Muscle of back (tissue), 11 donors: ENCODE measurements around the gene SEC63. TPM values are rescaled to one million over a fixed set of nuclear protein-coding genes. Genes with fewer than 3 reads are reported as not detected.
"Not testable (repeated sequence)": the region's sequence is repeated elsewhere in the genome, so short reads cannot be mapped to it uniquely, and the experiment has no call there.

Experiments used
- DNase-seq, 3 donors: peaks; one replicate each; pipeline versions ENCODE4 v3.0.0 to v3.0.0-alpha.2; 2013
- polyA plus RNA-seq, 10 donors: library from polyadenylated mRNA; unstranded; fragments of 120-200 nt; gene quantifications; one replicate each; pipeline ENCODE4 v1.2.1, GENCODE V29; 2013; ENCODE audit not compliant: insufficient read length in 10 of 10

The SEC63 gene
- polyA plus RNA-seq, 10 donors = 45.6 to 100 (median 78.1) TPM

DNA sequence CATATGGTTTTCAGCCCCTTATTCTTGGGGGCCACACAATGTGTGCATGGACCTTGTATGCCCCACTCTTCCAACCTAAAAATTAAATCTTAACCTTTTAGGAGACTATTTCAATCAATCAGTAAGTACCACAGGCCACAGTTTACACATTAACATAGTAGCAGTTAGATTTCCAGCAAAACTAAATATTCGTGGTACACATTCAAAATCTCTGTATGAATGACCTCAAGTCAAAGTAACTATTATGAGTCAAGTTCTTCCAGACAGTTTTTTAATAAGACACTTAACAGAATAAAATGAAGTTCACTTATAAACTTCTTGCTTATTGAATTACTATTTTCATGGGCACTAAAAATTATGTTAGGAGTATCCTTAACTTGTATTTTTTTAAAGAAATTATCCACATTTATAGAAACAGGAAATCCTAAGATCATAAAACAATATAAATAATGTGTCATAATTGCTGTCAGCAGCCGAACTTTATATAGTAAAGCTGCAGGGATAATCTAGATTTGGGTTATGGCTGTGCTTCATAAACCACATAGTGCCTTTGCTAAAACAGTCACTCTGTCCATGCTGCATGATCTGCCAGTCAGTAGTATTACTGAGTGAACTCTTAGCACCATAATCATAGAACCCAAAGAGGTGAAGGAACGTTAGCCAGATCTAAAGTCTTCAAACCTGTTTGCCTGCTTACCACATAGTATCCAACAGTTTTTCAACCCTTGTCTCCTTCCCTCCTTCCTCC lies 21.7 kb downstream of the SEC63 start:
- DNase-seq = no peak

DNA sequence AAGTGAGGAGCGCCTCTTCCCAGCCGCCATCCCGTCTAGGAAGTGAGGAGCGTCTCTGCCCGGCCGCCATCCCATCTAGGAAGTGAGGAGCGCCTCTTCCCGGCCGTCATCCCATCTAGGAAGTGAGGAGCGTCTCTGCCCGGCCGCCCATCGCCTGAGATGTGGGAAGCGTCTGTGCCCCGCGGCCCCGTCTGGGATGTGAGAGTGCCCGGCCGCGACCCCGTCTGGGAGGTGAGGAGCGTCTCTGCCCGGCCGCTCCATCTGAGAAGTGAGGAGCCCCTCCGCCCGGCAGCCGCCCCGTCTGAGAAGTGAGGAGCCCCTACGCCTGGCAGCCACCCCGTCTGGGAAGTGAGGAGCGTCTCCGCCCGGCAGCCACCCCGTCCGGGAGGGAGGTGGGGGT lies 23.8 kb downstream of the SEC63 start:
- DNase-seq = not testable (repeated sequence)

DNA sequence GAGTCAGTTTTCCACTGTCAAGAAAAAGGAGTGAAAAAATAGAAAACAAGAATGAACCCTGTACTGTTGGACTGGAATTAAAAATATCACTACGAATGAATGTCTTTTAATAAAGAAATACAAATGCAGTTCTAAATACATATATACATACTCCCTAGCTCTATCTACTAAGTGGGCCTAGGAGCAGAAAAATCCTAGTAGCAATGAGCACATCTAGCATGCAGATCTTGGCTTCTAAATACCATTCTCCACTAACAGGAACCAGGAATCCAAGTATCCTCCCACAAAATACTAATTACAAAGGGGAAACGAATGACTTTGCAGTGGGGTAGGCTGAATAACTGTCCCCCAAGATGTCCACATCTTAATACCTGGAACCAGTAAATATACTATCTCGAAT lies 25.4 kb downstream of the SEC63 start:
- DNase-seq = no peak

DNA sequence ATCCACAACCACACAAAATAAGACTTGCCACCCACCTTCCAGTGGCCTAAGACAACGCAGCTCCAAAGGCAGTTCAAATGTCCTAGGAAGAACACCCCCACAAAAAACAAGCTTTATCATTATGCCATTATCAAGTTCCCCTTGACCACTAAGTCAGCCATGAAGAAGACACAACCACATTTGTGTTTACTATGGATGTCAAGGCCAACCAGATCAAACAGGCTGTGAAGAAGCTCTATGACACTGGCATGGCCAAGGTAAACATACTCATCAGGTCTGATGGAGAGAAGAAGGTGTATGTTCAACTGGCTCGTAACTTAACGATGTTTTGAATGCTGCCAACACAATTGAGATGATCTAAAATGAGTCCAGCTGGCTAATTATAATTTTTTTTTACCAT lies 26.1 kb downstream of the SEC63 start:
- no peak for DNase-seq

DNA sequence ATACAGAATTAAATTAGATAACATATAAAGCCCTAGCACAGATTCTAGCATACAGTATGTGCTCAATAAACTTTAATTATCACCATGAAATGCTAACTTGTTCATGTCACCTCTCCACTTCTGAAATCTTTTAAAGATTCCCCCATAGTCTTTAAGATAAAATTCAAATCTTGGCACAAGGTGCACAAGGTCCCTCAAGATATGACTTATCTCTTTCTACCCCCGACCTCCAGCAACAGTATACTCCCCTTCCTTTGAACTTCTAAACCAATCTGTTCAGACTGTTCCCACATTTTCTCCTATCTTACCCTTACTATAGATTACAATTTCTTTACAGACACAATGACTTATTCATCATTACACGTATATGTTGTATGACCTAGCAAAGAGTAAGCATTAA lies 29.0 kb downstream of the SEC63 start:
- no peak for DNase-seq

DNA sequence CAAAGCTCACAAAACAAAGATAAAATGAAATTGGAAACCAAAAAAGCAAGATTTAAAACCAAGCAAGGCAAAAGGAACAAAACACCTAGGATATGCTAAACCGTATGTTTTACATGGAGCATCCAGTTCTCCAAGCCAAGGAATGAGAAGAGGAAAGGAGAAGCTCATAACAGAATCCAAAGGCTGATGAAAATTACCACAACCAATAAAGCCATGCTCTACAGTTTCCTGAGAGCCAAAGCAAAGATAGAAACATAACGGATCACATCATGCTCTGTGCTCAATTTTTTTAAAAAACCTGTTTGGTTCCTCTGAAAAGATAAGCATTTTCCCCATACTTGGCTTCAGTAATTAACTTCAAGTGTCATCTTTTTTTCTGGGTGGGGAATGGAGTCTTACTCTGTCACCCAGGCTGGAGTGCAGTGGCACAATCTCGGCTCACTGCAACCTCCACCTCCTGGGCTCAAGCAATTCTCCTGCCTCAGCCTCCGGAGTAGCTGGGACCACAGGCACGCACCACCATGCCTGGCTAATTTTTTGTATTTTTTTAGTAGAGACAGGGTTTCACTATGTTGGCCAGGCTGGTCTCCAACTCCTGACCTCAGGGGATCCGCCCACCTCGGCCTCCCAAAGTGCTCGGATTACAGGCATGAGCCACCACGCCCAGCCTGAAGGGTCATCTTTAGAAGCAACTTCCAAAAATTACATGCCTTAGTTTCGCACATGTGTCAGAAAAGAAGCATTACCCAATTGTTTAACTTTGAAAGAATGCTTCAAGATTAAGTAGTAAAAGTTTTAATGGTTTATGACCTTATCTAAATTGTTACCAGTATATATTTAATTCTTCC lies 31.1 kb downstream of the SEC63 start:
- peak in 1 of 3 donors; percentile 6 for DNase-seq

DNA sequence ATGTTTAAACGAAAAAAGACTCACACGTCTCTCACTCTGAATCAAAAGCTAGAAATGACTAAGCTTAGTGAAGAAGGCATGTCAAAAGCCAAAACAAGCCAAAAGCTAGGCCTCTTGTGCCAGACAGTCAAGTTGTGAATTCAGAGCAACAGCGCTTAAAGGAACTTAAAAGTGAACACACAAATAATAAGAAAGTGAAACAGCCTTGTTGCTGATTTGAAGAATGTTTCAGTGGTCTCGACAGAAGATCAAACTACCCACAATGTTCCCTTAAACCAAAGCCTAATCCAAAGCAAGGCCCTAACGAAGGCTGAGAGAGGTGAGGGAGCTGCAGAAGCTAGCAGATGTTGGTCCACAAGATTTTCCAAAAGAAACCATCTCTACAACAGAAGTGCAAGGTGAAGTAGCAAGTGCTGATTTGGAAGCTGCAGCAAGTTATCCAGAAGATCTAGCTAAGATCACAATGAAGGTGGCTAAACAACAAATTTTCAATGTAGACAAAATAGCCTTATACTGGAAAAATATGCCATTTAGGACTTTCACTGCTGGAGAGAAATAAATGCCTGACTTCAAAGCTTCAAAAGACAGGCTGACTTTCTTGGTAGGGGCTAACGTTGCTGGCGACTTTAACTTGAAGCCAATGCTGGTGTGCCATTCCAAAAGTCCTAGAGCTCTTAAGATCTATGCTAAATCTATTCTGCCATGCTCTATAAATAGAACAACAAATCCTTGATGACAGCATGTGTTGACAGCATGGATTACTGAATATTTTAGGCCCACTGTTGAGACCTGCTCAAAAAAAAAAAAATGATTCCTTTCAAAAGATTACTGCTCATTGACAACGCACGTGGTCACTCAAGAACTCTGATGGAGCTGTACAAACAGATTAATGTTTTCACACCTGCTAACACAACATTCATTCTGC lies 40.3 kb downstream of the SEC63 start:
- DNase-seq = no peak

DNA sequence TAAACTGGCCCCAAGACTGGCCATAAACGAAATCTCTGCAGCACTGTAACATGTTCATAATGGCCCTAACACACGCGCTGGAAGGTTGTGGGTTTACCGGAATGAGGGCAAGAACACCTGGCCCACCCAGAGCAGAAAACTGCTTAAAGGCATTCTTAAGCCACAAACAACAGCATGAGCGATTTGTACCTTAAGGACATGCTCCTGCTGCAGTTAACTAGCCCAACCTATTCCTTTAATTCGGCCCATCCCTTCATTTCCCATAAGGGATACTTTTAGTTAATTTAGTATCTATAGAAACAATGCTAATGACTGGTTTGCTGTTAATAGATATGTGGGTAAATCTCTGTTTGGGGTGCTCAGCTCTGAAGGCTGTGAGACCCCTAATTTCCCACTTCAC lies 41.0 kb downstream of the SEC63 start:
- DNase-seq = not testable (repeated sequence)

DNA sequence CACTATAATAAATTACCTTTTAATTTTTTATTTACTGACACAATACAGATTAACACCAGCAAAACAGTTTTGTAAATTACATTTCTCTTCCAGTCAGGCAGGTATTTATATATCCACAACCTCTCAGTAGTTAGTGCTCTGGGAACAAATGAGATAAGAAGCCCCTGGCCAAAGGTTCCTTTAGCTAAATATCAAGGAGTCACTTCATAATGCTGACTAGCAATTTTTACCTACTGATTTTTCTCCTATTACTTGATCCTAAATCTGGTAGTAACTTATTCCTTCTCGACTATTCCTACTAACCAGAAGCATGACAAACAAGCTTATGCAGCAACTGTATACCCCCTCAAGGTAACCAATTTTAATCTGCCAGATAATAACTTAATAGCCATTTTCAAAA lies 46.3 kb downstream of the SEC63 start:
- DNase-seq = no peak

DNA sequence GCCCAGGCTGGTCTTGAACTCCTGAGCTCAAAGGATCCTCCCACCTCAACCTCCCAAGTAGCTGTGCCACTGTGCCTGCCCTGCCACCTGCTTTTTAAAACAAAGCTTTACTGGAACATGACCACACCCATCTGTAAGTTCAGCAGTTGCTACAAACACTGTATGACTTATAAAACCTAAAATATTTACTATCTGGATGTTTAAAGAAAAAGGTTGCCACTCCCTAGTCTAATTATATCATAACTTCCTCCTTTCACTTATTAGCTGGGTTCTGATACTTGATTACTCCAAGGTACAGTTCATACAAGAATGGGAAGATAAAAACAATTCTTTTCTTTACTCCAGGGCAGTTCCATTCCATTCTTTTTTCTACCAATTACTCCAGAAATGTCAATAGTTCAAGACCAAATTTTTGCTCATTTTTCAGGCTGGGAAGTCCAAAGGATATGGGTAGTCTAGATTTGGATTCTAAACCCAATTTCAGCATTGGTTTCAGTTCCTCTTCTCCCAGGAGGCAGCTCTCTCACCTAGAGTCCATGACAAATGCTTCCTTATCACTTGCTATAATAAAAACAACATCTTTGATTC lies 63.1 kb downstream of the SEC63 start:
- DNase-seq = no peak

DNA sequence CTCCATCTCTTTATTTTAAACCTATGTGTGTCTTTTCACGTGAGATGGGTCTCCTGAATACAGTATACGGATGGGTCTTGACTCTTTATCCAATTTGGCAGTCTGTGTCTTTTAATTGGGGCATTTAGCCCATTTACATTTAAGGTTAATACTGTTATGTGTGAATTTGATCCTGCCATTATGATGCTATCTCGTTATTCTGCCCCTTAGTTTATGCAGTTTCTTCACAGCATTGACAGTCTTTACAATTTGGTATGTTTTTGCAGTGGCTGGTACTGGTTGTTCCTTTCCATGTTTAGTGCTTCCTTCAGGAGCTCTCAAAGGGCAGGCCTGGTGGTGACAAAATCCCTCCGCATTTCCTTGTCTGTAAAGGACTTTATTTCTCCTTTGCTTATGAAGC lies 67.6 kb downstream of the SEC63 start:
- not testable (repeated sequence) for DNase-seq

DNA sequence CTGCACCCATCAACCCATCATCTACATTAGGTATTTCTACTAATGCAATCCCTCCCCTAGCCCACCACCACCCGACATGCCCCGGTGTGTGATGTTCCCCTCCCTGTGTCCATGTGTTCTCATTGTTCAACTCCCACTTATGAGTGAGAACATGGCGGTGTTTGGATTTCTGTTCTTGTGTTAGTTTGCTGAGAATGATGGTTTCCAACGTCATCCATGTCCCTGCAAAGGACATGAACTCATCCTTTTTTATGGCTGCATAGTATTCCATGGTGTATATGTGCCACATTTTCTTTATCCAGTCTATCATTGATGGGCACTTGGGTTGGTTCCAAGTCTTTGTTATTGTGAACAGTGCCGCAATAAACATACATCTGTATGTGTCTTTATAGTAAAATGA lies 72.1 kb downstream of the SEC63 start:
- not testable (repeated sequence) for DNase-seq

DNA sequence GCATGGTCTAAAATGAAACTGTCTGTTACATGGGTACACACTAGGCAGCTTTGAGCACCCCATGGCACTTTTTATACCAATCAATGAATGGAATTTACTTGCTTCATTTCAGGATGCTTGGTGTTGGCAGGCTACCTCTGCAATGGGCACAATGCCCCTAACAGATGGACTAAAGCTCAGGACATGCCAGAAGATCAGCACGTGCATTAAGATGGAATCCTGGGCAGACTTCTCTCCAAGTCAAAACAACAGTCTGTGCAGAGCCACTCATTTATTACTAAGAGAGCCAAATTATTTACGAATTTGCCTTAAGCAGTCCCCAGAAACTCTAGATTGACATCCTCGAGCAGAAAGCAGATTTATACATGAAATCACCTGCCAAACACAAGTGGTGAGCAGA lies 78.1 kb downstream of the SEC63 start:
- peak in 1 of 3 donors; percentile 19 for DNase-seq

DNA sequence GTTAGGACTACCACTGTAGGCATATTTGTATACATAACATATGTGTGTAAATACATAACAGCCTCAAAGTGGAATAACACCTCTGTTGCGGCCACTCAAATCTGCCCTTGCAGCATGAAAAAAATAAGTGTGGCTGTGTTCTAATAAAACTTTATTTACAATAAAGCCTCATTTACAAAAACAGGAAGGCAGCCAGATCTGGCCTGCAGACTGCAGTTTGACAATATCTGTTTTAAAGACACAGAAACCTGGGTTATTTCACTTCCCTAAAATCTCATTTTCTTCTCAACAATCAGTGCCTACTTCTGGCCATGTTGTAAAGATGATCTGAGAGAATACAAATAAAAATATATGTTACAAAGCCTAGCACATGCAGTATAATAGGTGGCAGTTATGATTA lies 80.0 kb downstream of the SEC63 start:
- DNase-seq = no peak

DNA sequence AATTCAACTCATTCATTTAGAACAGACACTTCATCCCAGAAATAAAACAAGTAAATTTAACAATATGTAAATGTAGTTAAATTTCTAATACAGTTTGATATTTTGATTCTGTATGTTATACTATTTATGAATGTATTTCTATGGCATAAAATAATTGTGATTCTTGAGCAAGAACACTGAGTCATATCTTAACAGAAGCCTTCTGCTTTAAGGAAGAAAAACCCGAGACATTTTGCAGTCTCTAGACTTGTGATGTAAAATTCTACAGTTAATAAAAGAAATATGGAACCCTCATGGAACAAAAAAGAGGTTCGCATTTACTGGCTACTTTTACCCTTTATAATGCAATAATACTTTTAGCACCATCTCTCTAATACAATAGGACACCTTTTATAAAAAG lies 86.0 kb downstream of the SEC63 start:
- DNase-seq = no peak

DNA sequence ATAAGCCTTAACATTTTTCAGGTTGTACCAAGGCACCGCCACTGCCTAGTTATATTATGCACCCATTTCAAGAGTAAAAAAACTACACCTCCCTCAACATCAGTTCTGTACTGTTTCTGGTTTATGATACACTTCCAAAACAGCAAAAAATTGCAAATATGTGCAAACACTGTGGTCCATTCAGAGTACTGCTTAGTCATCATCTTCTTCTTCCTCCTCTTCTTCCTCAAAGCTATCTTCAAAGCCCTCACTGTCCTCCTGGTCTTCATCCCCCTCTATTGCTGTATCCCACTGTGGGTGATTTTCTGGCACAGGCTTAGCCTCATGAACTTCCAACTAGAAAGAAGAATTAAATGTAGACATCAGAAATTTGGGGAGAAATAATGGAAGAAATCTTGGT lies 86.5 kb downstream of the SEC63 start:
- not testable (repeated sequence) for DNase-seq

DNA sequence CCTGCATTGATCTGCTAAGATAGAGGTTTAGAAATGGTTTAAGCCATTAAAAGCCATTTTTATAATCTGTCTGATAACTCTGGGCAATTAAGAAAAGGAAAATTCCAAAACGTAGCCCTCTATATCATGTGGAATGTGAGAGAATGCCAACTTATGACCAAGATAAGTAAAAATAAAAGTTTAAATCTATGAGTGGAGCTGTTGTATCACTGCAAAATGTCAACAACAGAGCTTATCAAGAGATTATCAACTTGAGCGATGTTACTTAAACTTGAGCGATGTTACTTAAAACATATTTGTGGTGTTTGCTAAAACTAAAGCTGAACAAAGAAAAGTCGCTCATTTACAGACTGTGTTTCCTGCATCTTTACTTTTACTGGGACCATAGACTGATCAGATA lies 87.0 kb downstream of the SEC63 start:
- DNase-seq = no peak

DNA sequence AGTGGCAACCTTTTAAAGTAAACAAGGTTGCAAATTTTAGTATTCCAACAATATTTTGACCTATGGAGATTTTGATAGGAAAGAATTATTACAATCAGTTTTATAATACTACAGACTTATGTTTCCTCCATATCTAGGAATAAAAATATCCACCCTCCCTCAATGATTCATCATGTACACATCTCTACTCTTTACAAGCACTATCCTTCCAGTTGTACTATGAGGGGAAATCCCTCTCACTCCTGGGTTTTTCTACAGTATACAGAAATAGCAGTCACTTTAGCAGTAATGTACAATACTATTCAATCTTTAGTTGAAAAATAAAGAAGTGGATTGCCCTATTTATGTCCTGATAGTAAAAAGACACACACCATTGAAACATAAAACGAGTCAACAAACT lies 87.6 kb downstream of the SEC63 start:
- no peak for DNase-seq

DNA sequence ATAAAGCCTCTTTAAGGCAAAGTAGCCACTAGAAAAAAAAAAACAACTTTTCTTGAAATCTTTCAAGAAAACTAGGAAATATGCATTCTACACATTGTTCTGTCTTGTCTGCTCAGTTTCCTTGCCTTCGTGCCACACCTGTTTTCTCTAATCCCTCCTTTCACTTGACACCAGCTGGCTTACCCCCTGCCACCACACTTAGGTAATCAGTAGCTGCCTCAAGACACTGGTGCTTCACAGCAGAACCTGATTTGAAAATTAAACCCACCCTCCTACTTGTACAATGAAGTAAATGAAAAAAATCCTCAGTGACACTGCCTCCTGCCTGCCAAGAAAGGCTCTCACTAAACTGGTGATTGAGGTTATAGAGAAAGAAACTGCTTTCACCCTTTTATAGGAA lies 88.1 kb downstream of the SEC63 start:
- no peak for DNase-seq

DNA sequence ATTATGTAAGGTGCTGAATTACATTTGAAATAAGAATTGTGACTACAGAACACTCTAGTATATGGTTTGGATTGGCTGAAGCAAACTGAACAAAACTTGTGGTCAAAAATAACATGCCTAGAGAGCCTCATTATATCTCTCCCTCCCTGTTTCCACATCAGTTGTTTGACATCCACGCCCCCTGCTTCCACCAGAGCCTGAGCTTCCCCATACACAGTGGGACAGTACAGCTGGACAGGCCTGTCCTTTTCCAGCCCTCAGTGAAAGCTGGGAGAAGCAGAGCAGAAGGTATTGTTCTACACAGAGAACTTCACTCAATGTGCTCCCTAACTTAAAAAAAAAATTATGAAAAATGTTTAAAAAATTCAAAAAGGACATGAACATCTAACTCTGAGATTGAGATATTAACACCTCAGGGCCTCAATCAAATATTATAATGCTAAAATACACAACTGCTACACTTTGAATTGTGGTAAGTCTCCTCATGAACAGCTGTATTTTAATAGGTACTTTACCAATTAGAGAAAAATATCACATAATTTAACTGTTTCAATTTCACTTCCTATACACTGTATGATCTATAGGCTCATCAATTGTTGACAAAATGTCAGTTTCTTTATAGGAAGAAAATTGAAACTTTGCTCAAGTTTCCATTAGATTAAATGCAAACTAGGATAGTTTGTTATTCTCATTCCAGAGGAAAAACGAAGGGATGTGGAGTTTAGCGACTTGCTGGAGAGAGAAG lies 89.0 kb downstream of the SEC63 start:
- no peak for DNase-seq

DNA sequence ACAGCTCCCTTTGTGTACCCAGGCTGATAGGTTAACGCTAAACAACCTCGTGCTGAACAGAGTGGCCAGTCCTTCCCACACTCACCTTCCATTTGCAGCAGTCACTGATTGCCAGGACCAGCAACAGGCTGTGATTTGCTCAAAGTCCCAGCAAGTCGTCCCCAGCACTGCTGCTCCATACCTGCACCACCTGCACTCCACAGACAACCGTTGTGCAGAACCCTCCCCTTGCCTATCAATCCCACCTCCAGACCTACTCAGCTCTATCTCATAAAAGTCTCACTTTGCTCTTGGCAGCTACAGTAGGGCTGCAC lies 90.7 kb downstream of the SEC63 start:
- no peak for DNase-seq
